Mesodermal cell (in vitro differentiated cells): Measurements from ENCODE around the gene VWA5B1.

Experiments used
- H3K27ac ChIP-seq: 2 replicates; pipeline ENCODE4 v1.7.0; 2013; ENCODE audit warnings: mild to moderate bottlenecking, low read depth, low read length, moderate library complexity; ENCODE audit not compliant: severe bottlenecking
- H3K36me3 ChIP-seq: 2 replicates; pipeline ENCODE4 v1.7.1; 2013; ENCODE audit warnings: mild to moderate bottlenecking, low read length, moderate library complexity; ENCODE audit not compliant: control insufficient read depth, insufficient read depth
- H3K4me1 ChIP-seq: one replicate; pipeline ENCODE4 v1.7.1; 2013; ENCODE audit warnings: mild to moderate bottlenecking, low read length; ENCODE audit not compliant: insufficient read depth, control insufficient read depth, poor library complexity, severe bottlenecking
- H3K4me3 ChIP-seq: 2 replicates; pipeline ENCODE4 v1.7.0; 2013; ENCODE audit warnings: low read length, control low read depth, mild to moderate bottlenecking; ENCODE audit not compliant: insufficient read depth, poor library complexity, severe bottlenecking; ENCODE audit errors: extremely low read depth
- H3K9me3 ChIP-seq: 2 replicates; pipeline ENCODE4 v1.7.1; 2013; ENCODE audit warnings: mild to moderate bottlenecking, low read length, moderate library complexity; ENCODE audit not compliant: control insufficient read depth
- WGBS, 2 experiments: methylation state at CpG; one replicate each; pipeline ENCODE4 v1.1.5; 2013; ENCODE audit warnings: missing lambda C conversion rate in 2 of 2; ENCODE audit not compliant: insufficient coverage in 2 of 2; 5-methylcytosine and 5-hydroxymethylcytosine counted together

Gene VWA5B1

GRCh38 chr1:20379075-20379474 is 88.4 kb downstream of the VWA5B1 start:
- Histone ChIP-seq H3K4me1 (peaks cover 11% of the 10 kb centered on the region), H3K9me3 (no peaks in the 10 kb centered on the region)
- 77 to 87% methylated on average over 7 of the region's 7 CpGs for WGBS, 2 experiments

GRCh38 chr1:20380175-20380574 is 89.5 kb downstream of the VWA5B1 start:
- H3K27ac ChIP-seq, result no peak overlapping the region
- no peaks in the 10 kb centered on the region for H3K36me3 ChIP-seq
- H3K4me3 ChIP-seq, result no peak overlapping the region
- no peaks in the 10 kb centered on the region for H3K9me3 ChIP-seq
- 75% methylated on average over 1 of the region's 6 CpGs; no CpG with 5 or more reads in 1 of the 2 experiments for WGBS, 2 experiments
- H3K4me1 ChIP-seq, result peaks cover 11% of the 10 kb centered on the region

More at GRCh38 chr1:20379075-20379474, 88.4 kb downstream of the VWA5B1 start:
- Histone ChIP-seq H3K4me3 (no peak overlapping the region), H3K36me3 (no peaks in the 10 kb centered on the region), H3K27ac (no peak overlapping the region)

- Histone ChIP-seq H3K4me1 (peaks cover 6% of the 10 kb centered on the region), H3K36me3 (no peaks in the 10 kb centered on the region), H3K9me3 (no peaks in the 10 kb centered on the region), H3K4me3 (no peak overlapping the region), H3K27ac (no peak overlapping the region)
- 77 to 83% methylated on average over 8 to 9 of the region's 11 CpGs for WGBS, 2 experiments
Observed at GRCh38 chr1:20380616-20381035, 90.0 kb downstream of the VWA5B1 start.

- Histone ChIP-seq H3K4me1 (peaks cover 6% of the 10 kb centered on the region), H3K4me3 (no peak overlapping the region), H3K27ac (no peak overlapping the region), H3K36me3 (no peaks in the 10 kb centered on the region), H3K9me3 (no peaks in the 10 kb centered on the region)
- 100% methylated on average over 1 to 4 of the region's 5 CpGs for WGBS, 2 experiments
Observed at GRCh38 chr1:20381045-20381641, 90.5 kb downstream of the VWA5B1 start.

- Histone ChIP-seq H3K9me3 (no peaks in the 10 kb centered on the region), H3K4me1 (peaks cover 6% of the 10 kb centered on the region), H3K27ac (no peak overlapping the region), H3K36me3 (no peaks in the 10 kb centered on the region), H3K4me3 (no peak overlapping the region)
- 83% methylated on average over 2 of the region's 2 CpGs; no CpG with 5 or more reads in 1 of the 2 experiments for WGBS, 2 experiments
Observed at GRCh38 chr1:20381961-20382360, 91.3 kb downstream of the VWA5B1 start.

GRCh38 chr1:20382711-20383110 is 92.0 kb downstream of the VWA5B1 start:
- H3K27ac ChIP-seq, result no peak overlapping the region
- H3K36me3 ChIP-seq, result no peaks in the 10 kb centered on the region
- 100% methylated on average over 1 of the region's 8 CpGs for WGBS, 2 experiments
- no peak overlapping the region for H3K4me3 ChIP-seq
- peaks cover 6% of the 10 kb centered on the region for H3K4me1 ChIP-seq
- H3K9me3 ChIP-seq, result no peaks in the 10 kb centered on the region

- 73 to 78% methylated on average over 2 to 3 of the region's 3 CpGs for WGBS, 2 experiments
- Histone ChIP-seq H3K36me3 (no peaks in the 10 kb centered on the region), H3K27ac (no peak overlapping the region), H3K9me3 (no peaks in the 10 kb centered on the region), H3K4me3 (no peak overlapping the region), H3K4me1 (peaks cover 6% of the 10 kb centered on the region)
Observed at GRCh38 chr1:20383631-20384030, 93.0 kb downstream of the VWA5B1 start.

GRCh38 chr1:20385630-20386029 is 95.0 kb downstream of the VWA5B1 start:
- H3K36me3 ChIP-seq, result no peaks in the 10 kb centered on the region

GRCh38 chr1:20386323-20387081 is 95.8 kb downstream of the VWA5B1 start:
- no peak overlapping the region for H3K4me3 ChIP-seq
- no peak overlapping the region for H3K27ac ChIP-seq
- 62 to 67% methylated on average over 8 of the region's 9 CpGs for WGBS, 2 experiments

More at GRCh38 chr1:20385630-20386029, 95.0 kb downstream of the VWA5B1 start:
- Histone ChIP-seq H3K9me3 (no peaks in the 10 kb centered on the region), H3K4me1 (peaks cover 4% of the 10 kb centered on the region), H3K4me3 (no peak overlapping the region), H3K27ac (no peak overlapping the region)
- WGBS, 2 experiments, result 31 to 57% methylated on average over 3 to 4 of the region's 6 CpGs

GRCh38 chr1:20389571-20389970 is 98.9 kb downstream of the VWA5B1 start:
- no peak overlapping the region for H3K4me3 ChIP-seq
- WGBS, 2 experiments, result 83 to 94% methylated on average over 1 to 9 of the region's 11 CpGs
- H3K4me1 ChIP-seq, result no peaks in the 10 kb centered on the region
- H3K27ac ChIP-seq, result no peak overlapping the region
- no peaks in the 10 kb centered on the region for H3K36me3 ChIP-seq
- no peaks in the 10 kb centered on the region for H3K9me3 ChIP-seq

More at GRCh38 chr1:20386323-20387081, 95.8 kb downstream of the VWA5B1 start:
- Histone ChIP-seq H3K4me1 (no peaks in the 10 kb centered on the region), H3K9me3 (no peaks in the 10 kb centered on the region), H3K36me3 (no peaks in the 10 kb centered on the region)
